SK-N-SH treated with all-trans-retinoic acid at 6 μM for 48 hours (cell line): ENCODE results near the gene MAGI3.

Experiments used
- ARNTL ChIP-seq: fragments of 450-650 bp; formaldehyde crosslinking; IDR thresholded peaks from 2 replicates; pipeline ENCODE4 v1.5.0; 2020; ENCODE audit warnings: low read depth, mild to moderate bottlenecking, moderate library complexity, borderline replicate concordance
- CSDC2 ChIP-seq: fragments of 250-450 bp; sonication (Bioruptor Pico); IDR thresholded peaks from 2 replicates; pipeline ENCODE4 v1.5.0; 2020; ENCODE audit warnings: mild to moderate bottlenecking, moderate library complexity
- ISL1 ChIP-seq: fragments of 250-450 bp; sonication (Bioruptor Pico); IDR thresholded peaks from 2 replicates; pipeline ENCODE4 v2.1.2; 2022; ENCODE audit warnings: mild to moderate bottlenecking, moderate library complexity
- OSR1 ChIP-seq: fragments of 250-450 bp; sonication (Bioruptor Pico); IDR thresholded peaks from 2 replicates; pipeline ENCODE4 v1.8.0; 2022; ENCODE audit warnings: moderate library complexity, mild to moderate bottlenecking, inconsistent platforms
- ZFP3 ChIP-seq: fragments of 250-450 bp; sonication (Bioruptor Pico); IDR thresholded peaks from 2 replicates; pipeline ENCODE4 v1.5.0; 2020; ENCODE audit warnings: mild to moderate bottlenecking, moderate library complexity
- ZFP30 ChIP-seq: fragments of 450-650 bp; formaldehyde crosslinking; IDR thresholded peaks from 2 replicates; pipeline ENCODE4 v1.5.0; 2022; ENCODE audit warnings: mild to moderate bottlenecking, moderate library complexity
- ZNF70 ChIP-seq: fragments of 450-650 bp; formaldehyde crosslinking; IDR thresholded peaks from 2 replicates; pipeline ENCODE4 v1.5.0; 2020; ENCODE audit warnings: mild to moderate bottlenecking, moderate library complexity
- TF ChIP-seq, protein P1 (sequence below): fragments of 250-450 bp; sonication (Bioruptor Pico); IDR thresholded peaks from 2 replicates; pipeline ENCODE4 v1.8.0; 2021; ENCODE audit warnings: low read depth, mild to moderate bottlenecking, moderate library complexity, borderline replicate concordance
- TF ChIP-seq, protein P2 (sequence below): fragments of 250-450 bp; sonication (Bioruptor Pico); IDR thresholded peaks from 2 replicates; pipeline ENCODE4 v1.8.0; 2020; ENCODE audit warnings: mild to moderate bottlenecking, moderate library complexity, borderline replicate concordance
- TF ChIP-seq, protein P3 (sequence below): fragments of 250-450 bp; sonication (Bioruptor Pico); IDR thresholded peaks from 2 replicates; pipeline ENCODE4 v1.5.1; 2020; ENCODE audit warnings: low read depth, mild to moderate bottlenecking, moderate library complexity
- TF ChIP-seq, protein P4 (sequence below): fragments of 250-450 bp; sonication (Bioruptor Pico); IDR thresholded peaks from 2 replicates; pipeline ENCODE4 v1.5.1; 2021; ENCODE audit warnings: mild to moderate bottlenecking, moderate library complexity

DNA sequence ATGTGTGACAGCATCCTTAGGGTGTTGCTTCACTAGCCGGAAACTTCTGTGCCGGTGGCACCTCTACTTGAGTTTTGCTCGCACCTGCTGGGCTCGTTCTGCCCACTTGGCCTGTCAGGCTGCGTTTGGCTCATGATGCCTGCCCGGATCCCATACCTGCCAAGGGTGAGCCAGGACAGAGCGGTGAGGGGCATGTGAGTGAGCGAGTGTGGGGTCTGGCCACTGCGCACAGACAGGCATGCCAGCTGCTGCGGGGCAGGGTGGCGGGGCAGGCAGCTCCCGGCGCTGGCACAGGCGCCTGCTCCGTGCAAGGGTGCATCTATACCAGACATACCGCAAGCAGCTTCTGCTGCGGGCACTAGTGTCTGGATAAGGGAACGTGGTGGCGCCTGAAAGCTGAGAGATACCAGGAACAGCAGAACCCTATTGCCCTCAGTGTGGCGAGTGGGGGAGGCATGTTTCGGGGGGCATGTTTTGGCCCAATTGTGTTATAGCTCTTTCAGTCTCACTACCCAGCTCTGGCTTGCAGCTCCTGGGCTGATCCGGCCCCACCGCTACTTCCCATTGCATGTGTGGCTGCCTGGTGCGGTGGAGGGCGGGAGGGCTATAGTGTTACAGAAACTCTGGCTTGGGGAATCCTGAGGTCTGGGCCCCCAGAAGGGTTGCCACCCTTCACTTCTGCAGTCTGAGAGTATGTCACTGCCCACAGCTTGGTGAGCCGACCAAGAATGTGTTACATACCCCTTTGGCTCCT lies 32.2 kb downstream of the MAGI3 start:
- TF ChIP-seq, protein P1, sequence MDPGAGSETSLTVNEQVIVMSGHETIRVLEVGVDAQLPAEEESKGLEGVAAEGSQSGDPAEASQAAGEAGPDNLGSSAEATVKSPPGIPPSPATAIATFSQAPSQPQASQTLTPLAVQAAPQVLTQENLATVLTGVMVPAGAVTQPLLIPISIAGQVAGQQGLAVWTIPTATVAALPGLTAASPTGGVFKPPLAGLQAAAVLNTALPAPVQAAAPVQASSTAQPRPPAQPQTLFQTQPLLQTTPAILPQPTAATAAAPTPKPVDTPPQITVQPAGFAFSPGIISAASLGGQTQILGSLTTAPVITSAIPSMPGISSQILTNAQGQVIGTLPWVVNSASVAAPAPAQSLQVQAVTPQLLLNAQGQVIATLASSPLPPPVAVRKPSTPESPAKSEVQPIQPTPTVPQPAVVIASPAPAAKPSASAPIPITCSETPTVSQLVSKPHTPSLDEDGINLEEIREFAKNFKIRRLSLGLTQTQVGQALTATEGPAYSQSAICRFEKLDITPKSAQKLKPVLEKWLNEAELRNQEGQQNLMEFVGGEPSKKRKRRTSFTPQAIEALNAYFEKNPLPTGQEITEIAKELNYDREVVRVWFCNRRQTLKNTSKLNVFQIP (CRISPR knock-in tag): no peak
- TF ChIP-seq ARNTL (CRISPR knock-in tag) (no peak), CSDC2 (CRISPR knock-in tag) (no peak), OSR1 (no peak), ISL1 (CRISPR knock-in tag) (no peak), ZNF70 (CRISPR knock-in tag) (no peak), ZFP3 (CRISPR knock-in tag) (no peak), ZFP30 (CRISPR knock-in tag) (no peak)
- TF ChIP-seq, protein P2, sequence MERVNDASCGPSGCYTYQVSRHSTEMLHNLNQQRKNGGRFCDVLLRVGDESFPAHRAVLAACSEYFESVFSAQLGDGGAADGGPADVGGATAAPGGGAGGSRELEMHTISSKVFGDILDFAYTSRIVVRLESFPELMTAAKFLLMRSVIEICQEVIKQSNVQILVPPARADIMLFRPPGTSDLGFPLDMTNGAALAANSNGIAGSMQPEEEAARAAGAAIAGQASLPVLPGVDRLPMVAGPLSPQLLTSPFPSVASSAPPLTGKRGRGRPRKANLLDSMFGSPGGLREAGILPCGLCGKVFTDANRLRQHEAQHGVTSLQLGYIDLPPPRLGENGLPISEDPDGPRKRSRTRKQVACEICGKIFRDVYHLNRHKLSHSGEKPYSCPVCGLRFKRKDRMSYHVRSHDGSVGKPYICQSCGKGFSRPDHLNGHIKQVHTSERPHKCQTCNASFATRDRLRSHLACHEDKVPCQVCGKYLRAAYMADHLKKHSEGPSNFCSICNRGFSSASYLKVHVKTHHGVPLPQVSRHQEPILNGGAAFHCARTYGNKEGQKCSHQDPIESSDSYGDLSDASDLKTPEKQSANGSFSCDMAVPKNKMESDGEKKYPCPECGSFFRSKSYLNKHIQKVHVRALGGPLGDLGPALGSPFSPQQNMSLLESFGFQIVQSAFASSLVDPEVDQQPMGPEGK (CRISPR knock-in tag): no peak
- TF ChIP-seq, protein P3, sequence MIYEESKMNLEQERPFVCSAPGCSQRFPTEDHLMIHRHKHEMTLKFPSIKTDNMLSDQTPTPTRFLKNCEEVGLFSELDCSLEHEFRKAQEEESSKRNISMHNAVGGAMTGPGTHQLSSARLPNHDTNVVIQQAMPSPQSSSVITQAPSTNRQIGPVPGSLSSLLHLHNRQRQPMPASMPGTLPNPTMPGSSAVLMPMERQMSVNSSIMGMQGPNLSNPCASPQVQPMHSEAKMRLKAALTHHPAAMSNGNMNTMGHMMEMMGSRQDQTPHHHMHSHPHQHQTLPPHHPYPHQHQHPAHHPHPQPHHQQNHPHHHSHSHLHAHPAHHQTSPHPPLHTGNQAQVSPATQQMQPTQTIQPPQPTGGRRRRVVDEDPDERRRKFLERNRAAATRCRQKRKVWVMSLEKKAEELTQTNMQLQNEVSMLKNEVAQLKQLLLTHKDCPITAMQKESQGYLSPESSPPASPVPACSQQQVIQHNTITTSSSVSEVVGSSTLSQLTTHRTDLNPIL (CRISPR knock-in tag): no peak
- TF ChIP-seq, protein P4, sequence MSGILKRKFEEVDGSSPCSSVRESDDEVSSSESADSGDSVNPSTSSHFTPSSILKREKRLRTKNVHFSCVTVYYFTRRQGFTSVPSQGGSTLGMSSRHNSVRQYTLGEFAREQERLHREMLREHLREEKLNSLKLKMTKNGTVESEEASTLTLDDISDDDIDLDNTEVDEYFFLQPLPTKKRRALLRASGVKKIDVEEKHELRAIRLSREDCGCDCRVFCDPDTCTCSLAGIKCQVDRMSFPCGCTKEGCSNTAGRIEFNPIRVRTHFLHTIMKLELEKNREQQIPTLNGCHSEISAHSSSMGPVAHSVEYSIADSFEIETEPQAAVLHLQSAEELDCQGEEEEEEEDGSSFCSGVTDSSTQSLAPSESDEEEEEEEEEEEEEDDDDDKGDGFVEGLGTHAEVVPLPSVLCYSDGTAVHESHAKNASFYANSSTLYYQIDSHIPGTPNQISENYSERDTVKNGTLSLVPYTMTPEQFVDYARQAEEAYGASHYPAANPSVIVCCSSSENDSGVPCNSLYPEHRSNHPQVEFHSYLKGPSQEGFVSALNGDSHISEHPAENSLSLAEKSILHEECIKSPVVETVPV (CRISPR knock-in tag): no peak
